GM15510 (cell line): ENCODE measurements around the gene IGFBP4.

Experiments
- POLR2A ChIP-seq: IDR thresholded peaks from 3 replicates; pipeline ENCODE4 v1.6.1; 2011; ENCODE audit warnings: borderline replicate concordance; ENCODE audit not compliant: insufficient read length; ENCODE audit errors: extremely low read depth

IGFBP4 gene

GRCh38 chr17:40443196-40443987, at the start of gene IGFBP4:
Gene IGFBP4 (plus strand): TSS chr17:40443450. CDS start chr17:40443736, 286 bp downstream.
- TF ChIP-seq POLR2A, result no peak

DNA sequence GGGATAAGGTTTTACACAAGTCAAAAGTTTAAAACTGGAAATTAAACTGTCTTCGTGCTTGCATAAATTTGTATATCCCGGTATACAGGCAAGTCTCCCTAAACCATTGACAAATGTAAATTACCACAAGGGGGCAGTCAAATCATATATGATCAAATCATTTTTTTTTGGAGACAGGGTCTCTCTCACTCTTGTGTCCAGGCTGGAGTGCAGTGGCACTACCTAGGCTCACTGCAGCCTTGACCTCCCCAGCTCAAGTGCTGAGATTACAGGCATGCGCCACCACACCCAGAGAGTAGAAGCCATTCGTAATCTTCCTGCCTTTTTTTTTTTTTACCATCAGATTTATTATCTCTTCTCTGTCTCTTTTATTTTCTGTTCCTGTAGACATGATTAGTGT, 44.1 kb upstream of the IGFBP4 start:
- TF ChIP-seq POLR2A, result no peak

DNA sequence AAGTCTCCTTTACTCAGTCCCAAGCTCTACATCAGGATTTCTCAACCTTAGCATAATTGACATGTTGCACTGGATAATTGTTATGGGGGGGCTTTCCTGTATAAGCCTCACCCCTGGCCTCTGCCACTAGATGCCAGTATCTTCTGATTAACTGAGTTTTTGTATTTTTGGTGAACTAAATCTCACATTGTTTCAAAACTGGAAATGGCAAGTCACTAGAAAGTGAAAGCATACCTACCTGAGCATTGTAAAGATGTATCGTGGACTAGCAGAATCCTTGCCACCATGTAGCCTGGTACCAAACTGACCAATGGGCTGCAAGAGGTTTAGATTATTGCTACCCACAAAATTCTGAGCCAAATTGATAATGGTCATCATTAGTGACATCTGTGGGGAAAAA, 40.6 kb upstream of the IGFBP4 start:
- TF ChIP-seq POLR2A, result no peak

DNA sequence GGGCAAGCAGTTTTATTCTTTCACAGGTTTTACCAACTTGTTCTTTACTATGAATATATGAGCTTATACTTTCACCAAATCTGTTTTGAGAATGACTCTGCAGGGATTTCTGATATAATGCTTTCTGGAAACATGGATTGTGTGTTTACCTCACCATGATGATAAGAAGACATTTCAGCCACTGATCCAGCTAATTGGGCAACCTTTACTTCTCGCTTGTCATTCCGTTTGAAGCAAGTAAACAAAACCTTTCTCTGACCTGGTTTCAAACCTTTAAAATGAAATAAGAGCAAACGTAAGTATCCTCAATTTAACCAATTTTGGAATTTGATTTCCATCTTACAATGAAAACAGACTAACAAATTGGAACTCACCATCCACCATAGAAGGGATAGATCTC, 39.2 kb upstream of the IGFBP4 start:
- no peak for TF ChIP-seq POLR2A

GRCh38 chr17:40407460-40407859, 35.8 kb upstream of the IGFBP4 start:
- TF ChIP-seq POLR2A, result no peak

GRCh38 chr17:40410082-40410481, 33.2 kb upstream of the IGFBP4 start:
- no peak for TF ChIP-seq POLR2A

GRCh38 chr17:40411821-40412220, 31.4 kb upstream of the IGFBP4 start:
- TF ChIP-seq POLR2A, result no peak

DNA sequence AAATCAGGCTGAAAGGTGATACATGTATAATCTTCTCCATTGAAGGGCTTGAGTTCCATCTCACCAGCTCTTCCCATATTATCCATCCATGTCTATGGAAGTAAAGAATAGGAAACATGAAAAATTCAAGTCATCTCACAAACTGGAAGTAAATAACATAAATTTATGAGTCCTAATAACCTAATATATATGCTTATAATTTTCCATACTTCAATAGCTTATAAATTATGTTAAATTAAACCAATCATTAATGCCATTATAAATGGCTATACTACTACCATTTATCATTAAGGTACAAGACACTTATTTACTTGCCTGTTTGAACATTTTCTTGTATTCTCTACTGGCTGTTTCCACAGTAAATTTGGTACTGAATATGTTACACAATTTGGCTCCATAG, 30.4 kb upstream of the IGFBP4 start:
- TF ChIP-seq POLR2A, result no peak

DNA sequence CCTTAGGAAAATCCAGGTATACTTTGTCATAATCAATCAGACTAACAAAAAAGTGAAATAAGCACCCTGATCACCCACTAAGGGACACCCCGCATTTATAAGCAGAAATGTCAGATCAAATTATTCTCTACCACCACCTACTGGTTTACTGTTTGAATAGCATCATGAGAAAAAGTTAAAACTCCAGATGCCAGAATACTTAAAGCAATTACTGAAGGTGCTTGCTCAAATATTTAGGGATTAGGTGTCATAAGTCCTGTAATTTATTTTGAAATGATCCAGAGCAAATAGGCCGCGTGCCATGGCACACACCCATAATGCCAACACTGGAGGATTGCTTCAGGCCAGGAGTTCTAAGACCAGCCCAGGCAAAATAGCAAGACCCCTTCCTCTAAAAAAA, 27.9 kb upstream of the IGFBP4 start:
- no peak for TF ChIP-seq POLR2A

DNA sequence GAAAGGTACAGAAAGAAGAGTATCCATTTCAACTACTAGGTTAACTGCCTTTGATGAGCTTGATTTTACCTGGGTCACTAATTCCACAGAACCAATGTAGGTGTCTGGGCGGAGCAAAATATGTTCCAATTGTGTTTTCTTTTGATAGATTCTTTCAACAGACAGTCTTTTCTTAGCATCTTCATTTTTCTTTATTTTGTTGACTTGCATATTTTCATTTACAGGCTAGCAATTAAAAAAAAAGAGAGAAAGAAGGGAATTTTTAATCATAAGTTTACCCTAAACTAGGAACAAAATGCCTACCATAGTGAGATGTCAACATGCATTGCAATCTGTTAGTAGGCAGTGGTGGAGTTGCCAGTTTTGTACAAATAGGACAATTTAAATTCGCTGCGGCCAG, 26.6 kb upstream of the IGFBP4 start:
- no peak for TF ChIP-seq POLR2A

DNA sequence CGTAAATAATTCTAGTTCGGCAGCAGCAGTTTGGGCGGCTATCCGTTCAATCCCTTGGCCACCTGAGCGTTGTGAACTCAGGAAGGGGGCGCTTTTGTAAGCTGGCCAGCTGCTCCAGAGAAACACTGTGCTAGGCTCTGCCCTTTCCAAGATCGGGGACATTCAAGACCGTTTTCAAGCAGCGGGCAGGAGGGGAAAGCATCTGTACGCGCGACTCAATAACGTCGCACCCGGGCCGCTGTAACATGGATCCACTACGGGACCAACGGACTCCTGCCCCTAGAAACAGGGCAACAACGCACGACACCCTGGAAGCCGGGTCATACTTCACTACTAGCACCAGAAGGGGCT, 26.0 kb upstream of the IGFBP4 start:
- no peak for TF ChIP-seq POLR2A

GRCh38 chr17:40417609-40418427, 25.4 kb upstream of the IGFBP4 start, which contains the start of gene TOP2A:
Gene TOP2A (minus strand): TSS chr17:40417896. CDS start chr17:40417791, 105 bp downstream.
- peak; percentile 87 for TF ChIP-seq POLR2A

DNA sequence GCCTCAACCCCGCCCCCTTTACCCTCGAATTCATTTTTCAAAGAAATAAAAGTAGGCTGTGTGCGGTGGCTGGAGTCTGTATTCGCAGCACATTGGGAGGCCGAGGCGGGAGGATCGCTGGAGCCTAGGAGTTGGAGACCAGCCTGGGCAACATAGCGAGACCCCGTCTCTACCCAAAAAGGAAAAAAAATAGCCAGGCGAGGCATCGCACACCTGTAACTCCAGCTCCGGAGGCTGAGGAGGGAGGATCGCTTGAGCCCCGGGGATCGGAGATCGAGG, 24.9 kb upstream of the IGFBP4 start:
- no peak for TF ChIP-seq POLR2A

DNA sequence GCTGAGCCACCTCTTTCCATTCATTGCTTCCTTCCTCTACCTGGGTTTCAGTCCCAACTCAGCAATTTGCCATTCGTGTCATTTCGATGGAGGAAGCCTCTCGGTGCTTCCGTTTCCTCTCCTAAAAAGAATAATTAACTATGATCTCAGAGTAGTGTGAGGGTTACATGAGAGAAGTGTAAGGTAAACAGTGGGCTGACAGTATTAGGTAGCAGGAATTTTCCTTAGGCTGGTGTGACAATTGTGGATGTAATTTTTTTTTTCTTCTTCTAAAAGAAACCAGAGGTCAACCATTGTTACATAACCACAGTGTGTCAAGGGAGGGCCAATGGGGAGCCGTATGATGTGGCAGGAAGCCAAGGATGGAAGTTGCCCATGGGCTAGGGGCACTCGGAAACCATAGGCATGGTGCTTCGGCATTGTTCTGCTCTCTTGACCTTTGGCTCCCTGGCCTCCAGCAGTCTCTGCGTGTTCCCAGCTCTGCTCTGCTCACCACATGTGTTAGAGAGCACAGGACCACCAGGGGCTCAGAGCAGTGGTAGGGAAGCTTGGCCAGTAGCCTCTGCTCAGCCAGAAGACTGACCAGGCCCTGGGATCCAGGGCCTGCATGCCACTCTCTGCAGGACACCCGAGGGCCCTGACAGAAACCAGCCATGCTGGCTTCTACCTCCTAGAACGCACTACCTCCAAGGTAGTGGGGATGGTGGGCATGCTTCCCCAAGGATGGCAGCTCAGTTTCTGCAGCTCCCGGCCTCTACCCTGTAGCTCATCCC, 23.5 kb upstream of the IGFBP4 start:
- TF ChIP-seq POLR2A, result no peak

- TF ChIP-seq POLR2A, result no peak
Observed at GRCh38 chr17:40422990-40423633, 20.1 kb upstream of the IGFBP4 start.
